RWPE2 (cell line): ENCODE measurements around the gene VTI1A.

Experiments
- ATAC-seq: fragments of 200-7000 bp; cut with Tn5 transposase; 3 replicates; pipeline ENCODE4 v1.9.1; 2021; ENCODE audit warnings: low read depth
- DNase-seq: peaks from one replicate; pipeline ENCODE4 v3.0.0-alpha.2; 2020; ENCODE audit warnings: low spot score
- H3K27ac ChIP-seq: fragments of 450-650 bp; 2 replicates; pipeline ENCODE4 v1.5.1; 2017; ENCODE audit warnings: mild to moderate bottlenecking; ENCODE audit not compliant: poor library complexity, severe bottlenecking
- H3K27me3 ChIP-seq: fragments of 250-450 bp; sonication (Bioruptor Pico); 2 replicates; pipeline ENCODE4 v1.5.1; 2021; ENCODE audit warnings: mild to moderate bottlenecking, moderate library complexity; ENCODE audit not compliant: insufficient read depth, poor library complexity, severe bottlenecking
- H3K36me3 ChIP-seq: fragments of 250-450 bp; sonication (Bioruptor Pico); 2 replicates; pipeline ENCODE4 v1.5.1; 2020; ENCODE audit warnings: low read depth, mild to moderate bottlenecking, moderate library complexity
- H3K4me1 ChIP-seq: fragments of 250-450 bp; sonication (Bioruptor Pico); 2 replicates; pipeline ENCODE4 v1.5.1; 2021; ENCODE audit warnings: mild to moderate bottlenecking, moderate library complexity; ENCODE audit not compliant: insufficient read depth, poor library complexity, severe bottlenecking
- H3K4me3 ChIP-seq: fragments of 250-450 bp; sonication (Bioruptor Pico); 2 replicates; pipeline ENCODE4 v1.5.1; 2021; ENCODE audit warnings: mild to moderate bottlenecking, moderate library complexity; ENCODE audit not compliant: severe bottlenecking
- H3K9me3 ChIP-seq: fragments of 250-450 bp; sonication (Bioruptor Pico); 2 replicates; pipeline ENCODE4 v1.5.1; 2021; ENCODE audit warnings: mild to moderate bottlenecking, moderate library complexity; ENCODE audit not compliant: severe bottlenecking
- CTCF ChIP-seq: fragments of 450-650 bp; IDR thresholded peaks from one replicate; pipeline ENCODE4 v1.5.1; 2017; ENCODE audit warnings: mild to moderate bottlenecking, moderate library complexity; ENCODE audit not compliant: poor library complexity, severe bottlenecking

Gene VTI1A

GRCh38 chr10:112546474-112546873 lies 99.5 kb downstream of the VTI1A start:
- TF ChIP-seq CTCF, result no peak
- Histone ChIP-seq H3K27me3 (no peaks in the 10 kb centered on the region), H3K9me3 (no peaks in the 10 kb centered on the region), H3K36me3 (no peaks in the 10 kb centered on the region), H3K4me1 (no peaks in the 10 kb centered on the region), H3K27ac (no peak overlapping the region), H3K4me3 (no peak overlapping the region)
- no peak for ATAC-seq
- no peak for DNase-seq

- H3K4me1 ChIP-seq, result no peaks in the 10 kb centered on the region
- ATAC-seq, result no peak
Observed at GRCh38 chr10:112548535-112549276, 101.7 kb downstream of the VTI1A start.

DNA sequence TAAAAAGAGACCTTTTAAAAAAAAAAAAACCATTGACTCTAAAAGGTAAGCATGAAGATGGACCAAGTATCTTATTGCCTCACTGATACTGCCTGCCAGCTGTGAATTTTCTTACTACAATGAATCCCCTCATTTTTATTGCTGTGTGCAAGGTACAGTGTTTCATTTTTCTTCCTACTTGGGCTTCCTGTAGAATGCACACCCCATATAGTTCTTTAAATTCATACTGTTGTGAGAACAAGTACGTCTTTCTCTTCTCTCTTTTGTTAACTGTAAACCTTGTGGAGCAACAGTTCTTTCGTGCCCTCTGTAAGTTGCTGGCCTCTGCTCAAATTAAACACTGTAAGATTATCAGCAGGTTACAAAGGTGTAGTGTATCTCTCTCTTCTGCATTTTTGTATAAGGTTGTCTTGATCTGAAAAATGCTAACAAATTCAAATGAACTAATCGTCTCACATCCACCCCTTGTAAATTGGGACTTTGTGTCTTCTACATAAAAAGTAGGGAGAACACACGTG lies 105.6 kb downstream of the VTI1A start:
- ATAC-seq, result no peak
- no peak for DNase-seq

More at GRCh38 chr10:112548535-112549276, 101.7 kb downstream of the VTI1A start:
- H3K9me3 ChIP-seq, result no peaks in the 10 kb centered on the region
- TF ChIP-seq CTCF, result no peak
- H3K4me3 ChIP-seq, result no peak overlapping the region
- no peaks in the 10 kb centered on the region for H3K27me3 ChIP-seq
- no peak overlapping the region for H3K27ac ChIP-seq
- no peak for DNase-seq
- no peaks in the 10 kb centered on the region for H3K36me3 ChIP-seq

GRCh38 chr10:112553315-112553714 lies 106.3 kb downstream of the VTI1A start:
- no peak for TF ChIP-seq CTCF
- DNase-seq, result no peak
- Histone ChIP-seq H3K4me3 (no peak overlapping the region), H3K4me1 (no peaks in the 10 kb centered on the region), H3K9me3 (no peaks in the 10 kb centered on the region), H3K36me3 (no peaks in the 10 kb centered on the region), H3K27me3 (no peaks in the 10 kb centered on the region), H3K27ac (no peak overlapping the region)
- no peak for ATAC-seq

More for the DNA sequence above, 105.6 kb downstream of the VTI1A start:
- Histone ChIP-seq H3K4me3 (no peak overlapping the region), H3K27ac (no peak overlapping the region), H3K36me3 (no peaks in the 10 kb centered on the region), H3K4me1 (no peaks in the 10 kb centered on the region), H3K27me3 (no peaks in the 10 kb centered on the region), H3K9me3 (no peaks in the 10 kb centered on the region)
- no peak for TF ChIP-seq CTCF

- no peak for TF ChIP-seq CTCF
- DNase-seq, result no peak
- ATAC-seq, result no peak
- Histone ChIP-seq H3K36me3 (no peaks in the 10 kb centered on the region), H3K9me3 (no peaks in the 10 kb centered on the region), H3K27ac (no peak overlapping the region), H3K27me3 (no peaks in the 10 kb centered on the region), H3K4me3 (no peak overlapping the region), H3K4me1 (no peaks in the 10 kb centered on the region)
Observed at GRCh38 chr10:112554263-112554662, 107.2 kb downstream of the VTI1A start.
